Measurements from ENCODE around the gene NAA10.

Gene NAA10

DNA sequence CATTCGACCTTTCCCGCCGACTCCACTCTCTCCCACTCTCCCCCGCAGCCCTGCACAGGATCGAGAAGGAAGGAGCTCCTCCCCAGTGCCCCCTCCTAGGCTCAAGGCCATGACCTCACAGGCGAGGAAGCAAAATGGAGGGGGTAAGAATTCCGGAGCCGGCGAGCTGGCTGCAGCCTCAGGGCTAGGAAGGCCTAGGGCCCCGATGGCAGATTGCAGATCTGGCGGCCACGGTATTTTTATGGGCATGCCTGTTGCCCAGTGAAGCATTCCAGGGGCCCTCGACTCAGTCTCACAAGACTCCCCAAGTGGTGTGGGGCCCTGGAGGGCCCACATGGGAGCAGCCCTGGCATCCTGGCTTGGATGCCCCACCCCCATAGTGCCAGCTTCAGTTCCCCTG, 47.9 kb downstream of the NAA10 start:
- peak overlapping the region; percentile 13 for H3K4me2 ChIP-seq (ENCODE audit: low read length)
- H3K79me1 ChIP-seq (ENCODE audit: low read length), result no peaks in the 10 kb centered on the region
- H3K4me1 ChIP-seq (ENCODE audit: control insufficient read depth, low read depth, low read length), result peaks cover 2% of the 10 kb centered on the region
- peak; percentile 92 for DNase-seq
- H3K79me2 ChIP-seq (ENCODE audit: control insufficient read depth, insufficient read depth, low read length), result peaks cover 2% of the 10 kb centered on the region
- peak overlapping the region; percentile 77 for H3K56ac ChIP-seq (ENCODE audit: low read length)
- no peaks in the 10 kb centered on the region for H3K27me3 ChIP-seq (ENCODE audit: insufficient read depth, low read length, poor library complexity)
- no peak overlapping the region for H2AK5ac ChIP-seq (ENCODE audit: low read length)
- no peak overlapping the region for H2BK120ac ChIP-seq (ENCODE audit: low read depth, low read length)
- H3K36me3 ChIP-seq (ENCODE audit: control insufficient read depth, insufficient read depth, low read length), result no peaks in the 10 kb centered on the region
- no peak overlapping the region for H3K4me3 ChIP-seq (ENCODE audit: low read length)
- no peak overlapping the region for H4K8ac ChIP-seq (ENCODE audit: low read depth, low read length)
- H3K27ac ChIP-seq (ENCODE audit: low read depth, low read length), result peak overlapping the region; percentile 55
- H3K4ac ChIP-seq (ENCODE audit: low read depth, low read length), result peak overlapping the region; percentile 88
- H2BK15ac ChIP-seq (replicated peaks; ENCODE audit: low read depth), result no peak overlapping the region
- no peak overlapping the region for H3K18ac ChIP-seq (ENCODE audit: low read length)
- no CpG with 5 or more reads among the region's 13 CpGs for WGBS (ENCODE audit: extremely low coverage, insufficient coverage, low lambda C conversion rate)
- no peak overlapping the region for H4K5ac ChIP-seq (ENCODE audit: low read length)
- H3K9ac ChIP-seq (ENCODE audit: low read length), result peak overlapping the region; percentile 71
- no peak overlapping the region for H3K23ac ChIP-seq (ENCODE audit: low read length)
- no peak overlapping the region for H2BK5ac ChIP-seq (ENCODE audit: low read length)

DNA sequence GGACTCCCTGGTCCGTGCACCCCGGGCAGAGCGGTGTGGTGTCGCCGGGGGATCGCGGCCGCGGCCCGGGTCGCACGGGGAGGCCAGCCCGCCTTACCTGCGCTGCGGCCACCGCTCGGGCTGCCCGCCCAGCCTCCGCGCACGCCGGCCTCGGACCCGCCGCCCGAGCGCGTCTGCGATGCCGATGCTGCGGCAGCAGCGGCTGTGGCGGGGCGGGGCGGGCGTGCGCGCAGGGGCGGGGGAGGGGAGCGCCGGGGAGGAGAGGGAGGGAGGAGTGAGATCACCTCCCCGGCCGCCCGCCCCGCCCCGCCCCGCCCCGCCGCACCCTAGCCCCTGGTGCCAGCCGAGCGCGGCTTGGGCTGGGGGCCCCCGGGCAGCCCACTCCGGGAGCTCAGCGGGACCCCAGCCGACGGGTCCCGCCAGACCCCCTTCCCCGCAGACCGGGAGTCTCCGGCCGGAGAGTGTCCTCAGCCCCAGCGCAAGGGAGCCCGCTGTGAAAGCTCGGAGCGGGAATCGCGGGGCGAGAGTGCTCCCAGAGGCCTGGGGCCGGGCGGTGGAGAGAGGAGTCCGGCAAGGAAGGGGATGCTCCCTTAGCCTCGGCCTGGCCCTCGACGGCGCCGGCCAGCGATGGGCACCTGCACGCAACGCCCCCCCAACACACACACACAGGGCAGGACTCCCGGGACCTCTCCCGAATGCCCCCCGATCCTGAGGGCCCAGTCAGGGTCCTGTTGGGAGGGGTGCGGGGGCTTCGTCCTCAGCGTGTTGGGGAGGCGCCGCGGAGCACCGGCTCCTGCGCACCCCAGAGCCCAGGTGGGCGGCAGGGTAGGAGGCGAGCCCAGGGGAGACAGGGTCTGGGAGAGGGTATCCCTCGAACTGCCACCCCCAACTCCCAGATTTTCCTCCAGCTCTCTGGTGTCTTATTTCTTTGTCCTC, 48.6 kb downstream of the NAA10 start, which contains the start of gene L1CAM:
TSS of gene L1CAM (minus strand) at position 206 of the 936 bp plus-strand sequence. CDS start 10,337 bp downstream, outside the sequence.
- peaks cover 2% of the 10 kb centered on the region for H3K79me2 ChIP-seq (ENCODE audit: control insufficient read depth, insufficient read depth, low read length)

DNA sequence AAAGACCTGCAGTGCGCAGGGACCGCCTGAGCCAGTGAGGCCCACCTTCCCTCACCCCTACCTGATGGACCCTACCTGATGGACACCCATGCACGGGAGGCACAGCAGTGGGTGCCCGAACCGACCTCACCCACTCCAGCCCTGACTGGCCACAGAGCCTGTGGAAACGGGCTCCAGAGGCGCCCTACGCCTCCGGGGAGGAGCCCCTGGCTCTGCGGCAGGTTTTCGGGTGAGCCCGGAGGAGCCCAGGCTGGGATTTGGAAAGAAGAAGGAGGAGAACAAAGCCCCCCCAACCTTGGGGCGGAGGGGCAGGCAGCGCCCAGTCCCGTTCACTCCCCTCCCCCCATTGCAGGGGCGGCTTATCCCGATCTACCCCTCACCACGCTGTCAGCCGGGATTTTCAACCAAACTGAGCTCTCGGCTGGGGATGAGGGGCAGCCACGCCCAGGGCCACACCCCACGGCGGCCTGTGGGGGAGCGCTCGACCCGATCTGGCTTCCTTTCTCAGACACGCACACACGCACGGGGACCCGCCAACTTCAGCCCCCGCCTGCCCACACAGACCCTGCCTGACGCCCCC, 49.5 kb downstream of the NAA10 start:
- Histone ChIP-seq H3K79me2 (ENCODE audit: control insufficient read depth, insufficient read depth, low read length) (peaks cover 2% of the 10 kb centered on the region), H2BK120ac (ENCODE audit: low read depth, low read length) (no peak overlapping the region), H3K36me3 (ENCODE audit: control insufficient read depth, insufficient read depth, low read length) (no peaks in the 10 kb centered on the region), H3K9ac (ENCODE audit: low read length) (peak overlapping the region; percentile 76), H3K79me1 (ENCODE audit: low read length) (no peaks in the 10 kb centered on the region), H3K23ac (ENCODE audit: low read length) (no peak overlapping the region), H3K4ac (ENCODE audit: low read depth, low read length) (no peak overlapping the region), H4K8ac (ENCODE audit: low read depth, low read length) (no peak overlapping the region), H3K27me3 (ENCODE audit: insufficient read depth, low read length, poor library complexity) (no peaks in the 10 kb centered on the region), H2AK5ac (ENCODE audit: low read length) (no peak overlapping the region), H3K18ac (ENCODE audit: low read length) (no peak overlapping the region), H3K4me2 (ENCODE audit: low read length) (peak overlapping the region; percentile 61), H2BK15ac (replicated peaks; ENCODE audit: low read depth) (no peak overlapping the region), H3K27ac (ENCODE audit: low read depth, low read length) (no peak overlapping the region), H3K56ac (ENCODE audit: low read length) (peak overlapping the region; percentile 80), H4K5ac (ENCODE audit: low read length) (no peak overlapping the region), H2BK5ac (ENCODE audit: low read length) (no peak overlapping the region), H3K4me1 (ENCODE audit: control insufficient read depth, low read depth, low read length) (peaks cover 2% of the 10 kb centered on the region), H3K4me3 (ENCODE audit: low read length) (peak overlapping the region; percentile 51)
- WGBS (ENCODE audit: extremely low coverage, insufficient coverage, low lambda C conversion rate), result no CpG with 5 or more reads among the region's 32 CpGs
- no peak for DNase-seq

More for the DNA sequence above, 48.6 kb downstream of the NAA10 start, which contains the start of gene L1CAM:
- no CpG with 5 or more reads among the region's 94 CpGs for WGBS (ENCODE audit: extremely low coverage, insufficient coverage, low lambda C conversion rate)
- Histone ChIP-seq H3K27ac (ENCODE audit: low read depth, low read length) (peak within 1 kb of the TSS; percentile 55), H3K27me3 (ENCODE audit: insufficient read depth, low read length, poor library complexity) (no peaks in the 10 kb centered on the region), H4K5ac (ENCODE audit: low read length) (no peak within 1 kb of the TSS), H3K18ac (ENCODE audit: low read length) (peak within 1 kb of the TSS; percentile 91), H2BK5ac (ENCODE audit: low read length) (no peak within 1 kb of the TSS), H3K4me1 (ENCODE audit: control insufficient read depth, low read depth, low read length) (peaks cover 2% of the 10 kb centered on the region), H3K4me3 (ENCODE audit: low read length) (peak within 1 kb of the TSS; percentile 51), H3K23ac (ENCODE audit: low read length) (no peak within 1 kb of the TSS), H3K56ac (ENCODE audit: low read length) (peak within 1 kb of the TSS; percentile 80), H3K4me2 (ENCODE audit: low read length) (peak within 1 kb of the TSS; percentile 61), H3K36me3 (ENCODE audit: control insufficient read depth, insufficient read depth, low read length) (no peaks in the 10 kb centered on the region), H2BK15ac (replicated peaks; ENCODE audit: low read depth) (no peak within 1 kb of the TSS), H3K4ac (ENCODE audit: low read depth, low read length) (peak within 1 kb of the TSS; percentile 88), H3K9ac (ENCODE audit: low read length) (peak within 1 kb of the TSS; percentile 76), H3K79me1 (ENCODE audit: low read length) (no peaks in the 10 kb centered on the region), H4K8ac (ENCODE audit: low read depth, low read length) (no peak within 1 kb of the TSS), H2AK5ac (ENCODE audit: low read length) (no peak within 1 kb of the TSS), H2BK120ac (ENCODE audit: low read depth, low read length) (peak within 1 kb of the TSS; percentile 85)
- peak; percentile 60 for DNase-seq

DNA sequence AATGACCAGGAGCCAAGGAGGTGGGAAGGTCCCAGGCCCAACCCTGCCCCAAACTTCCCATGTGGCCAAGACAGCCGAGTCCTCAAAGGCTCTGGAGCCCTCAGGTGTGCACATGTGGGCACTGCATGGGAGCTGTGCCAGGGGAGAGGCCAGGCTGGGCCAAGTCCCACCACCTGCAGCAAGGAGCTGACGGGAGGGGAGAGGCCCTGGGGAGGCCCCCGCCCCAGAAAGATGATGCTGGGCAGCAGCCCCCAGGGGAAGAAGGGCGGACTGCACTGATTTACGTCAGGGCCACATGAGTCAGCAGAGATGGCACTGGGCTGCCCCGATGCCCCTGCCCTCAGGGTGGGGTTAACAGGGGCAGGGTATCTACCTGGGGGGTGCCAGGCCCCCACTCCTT, 50.2 kb downstream of the NAA10 start:
- H3K23ac ChIP-seq (ENCODE audit: low read length), result no peak overlapping the region
- H2BK5ac ChIP-seq (ENCODE audit: low read length), result no peak overlapping the region
- H3K4me2 ChIP-seq (ENCODE audit: low read length), result no peak overlapping the region
- no peak overlapping the region for H4K5ac ChIP-seq (ENCODE audit: low read length)
- no peak overlapping the region for H2BK120ac ChIP-seq (ENCODE audit: low read depth, low read length)
- no peak overlapping the region for H3K4me3 ChIP-seq (ENCODE audit: low read length)
- peak overlapping the region; percentile 80 for H3K56ac ChIP-seq (ENCODE audit: low read length)
- no peak overlapping the region for H3K4ac ChIP-seq (ENCODE audit: low read depth, low read length)
- no peak overlapping the region for H3K27ac ChIP-seq (ENCODE audit: low read depth, low read length)
- H2AK5ac ChIP-seq (ENCODE audit: low read length), result no peak overlapping the region
- no peak for DNase-seq
- H3K79me1 ChIP-seq (ENCODE audit: low read length), result no peaks in the 10 kb centered on the region
- no peaks in the 10 kb centered on the region for H3K27me3 ChIP-seq (ENCODE audit: insufficient read depth, low read length, poor library complexity)
- H3K79me2 ChIP-seq (ENCODE audit: control insufficient read depth, insufficient read depth, low read length), result peaks cover 2% of the 10 kb centered on the region
- no CpG with 5 or more reads among the region's 6 CpGs for WGBS (ENCODE audit: extremely low coverage, insufficient coverage, low lambda C conversion rate)
- peak overlapping the region; percentile 76 for H3K9ac ChIP-seq (ENCODE audit: low read length)
- no peak overlapping the region for H2BK15ac ChIP-seq (replicated peaks; ENCODE audit: low read depth)
- no peak overlapping the region for H4K8ac ChIP-seq (ENCODE audit: low read depth, low read length)
- no peaks in the 10 kb centered on the region for H3K36me3 ChIP-seq (ENCODE audit: control insufficient read depth, insufficient read depth, low read length)
- no peak overlapping the region for H3K18ac ChIP-seq (ENCODE audit: low read length)
- peaks cover 6% of the 10 kb centered on the region for H3K4me1 ChIP-seq (ENCODE audit: control insufficient read depth, low read depth, low read length)

DNA sequence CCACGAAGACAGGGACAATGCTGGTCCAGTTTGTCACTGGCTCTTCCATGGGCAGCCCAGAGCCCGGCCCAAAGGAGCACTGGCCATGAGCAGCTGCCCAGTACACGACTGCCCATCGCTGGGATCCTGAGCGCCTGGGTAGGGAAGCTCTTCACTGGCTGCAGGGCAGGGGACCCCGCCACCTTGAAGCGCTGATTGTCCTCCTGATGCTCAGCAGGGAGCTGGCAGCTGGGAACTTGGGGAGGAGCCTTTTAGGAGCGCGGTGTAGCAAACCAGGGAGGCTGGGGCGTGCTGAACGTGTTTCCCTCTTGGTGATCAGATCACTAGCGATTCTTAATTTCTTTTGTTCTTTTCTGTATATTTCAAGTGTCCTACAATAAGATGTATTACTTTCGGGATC, 50.7 kb downstream of the NAA10 start:
- no peak overlapping the region for H3K4ac ChIP-seq (ENCODE audit: low read depth, low read length)
- no peak overlapping the region for H2BK15ac ChIP-seq (replicated peaks; ENCODE audit: low read depth)
- DNase-seq, result no peak
- H2BK5ac ChIP-seq (ENCODE audit: low read length), result no peak overlapping the region
- H3K56ac ChIP-seq (ENCODE audit: low read length), result no peak overlapping the region
- peaks cover 6% of the 10 kb centered on the region for H3K4me1 ChIP-seq (ENCODE audit: control insufficient read depth, low read depth, low read length)
- no peak overlapping the region for H2AK5ac ChIP-seq (ENCODE audit: low read length)
- no peak overlapping the region for H3K18ac ChIP-seq (ENCODE audit: low read length)
- no peak overlapping the region for H4K5ac ChIP-seq (ENCODE audit: low read length)
- no peak overlapping the region for H2BK120ac ChIP-seq (ENCODE audit: low read depth, low read length)
- no peaks in the 10 kb centered on the region for H3K79me1 ChIP-seq (ENCODE audit: low read length)
- no peaks in the 10 kb centered on the region for H3K36me3 ChIP-seq (ENCODE audit: control insufficient read depth, insufficient read depth, low read length)
- no peak overlapping the region for H4K8ac ChIP-seq (ENCODE audit: low read depth, low read length)
- H3K4me2 ChIP-seq (ENCODE audit: low read length), result no peak overlapping the region
- no peak overlapping the region for H3K27ac ChIP-seq (ENCODE audit: low read depth, low read length)
- WGBS (ENCODE audit: extremely low coverage, insufficient coverage, low lambda C conversion rate), result no CpG with 5 or more reads among the region's 13 CpGs
- no peak overlapping the region for H3K23ac ChIP-seq (ENCODE audit: low read length)
- no peak overlapping the region for H3K9ac ChIP-seq (ENCODE audit: low read length)
- H3K4me3 ChIP-seq (ENCODE audit: low read length), result no peak overlapping the region
- peaks cover 2% of the 10 kb centered on the region for H3K79me2 ChIP-seq (ENCODE audit: control insufficient read depth, insufficient read depth, low read length)
- H3K27me3 ChIP-seq (ENCODE audit: insufficient read depth, low read length, poor library complexity), result no peaks in the 10 kb centered on the region

Measured in mesendoderm (in vitro differentiated cells).